ENCODE data around the gene LOXL3. TPM values are rescaled to one million over a fixed set of nuclear protein-coding genes. Genes with fewer than 3 reads are reported as not detected.
A peak's percentile ranks its signal among the peaks of the same experiment; 100 is the strongest.

The LOXL3 gene
- total and polyA plus RNA-seq, 2 donors (not counting 1 experiment from before 2014, with no cell fraction given): 0.97 to 1.2 TPM

GRCh38 chr2:74585406-74586185 is 31.9 kb upstream of the LOXL3 start:
- Mint-ChIP-seq H3K9me3 (ENCODE audit: insufficient read depth) (no peaks in the 10 kb centered on the region), H3K27me3 (peaks cover 10% of the 10 kb centered on the region), H3K27ac (peak overlapping the region; percentile 39), H3K4me1 (peaks cover 9% of the 10 kb centered on the region), H3K4me3 (peak overlapping the region; percentile 63)
- Histone ChIP-seq H3K4me3 (ENCODE audit: control extremely low read depth in 1 of 5, extremely low read depth in 1 of 5, insufficient read depth in 1 of 5, low read depth in 2 of 5, low read length in 4 of 5) (no peak overlapping the region), H3K9me3 (ENCODE audit: control extremely low read depth in 1 of 3, control insufficient read depth in 2 of 3, insufficient read depth in 1 of 3, low read length in 2 of 3) (no peaks in the 10 kb centered on the region), H3K27ac (ENCODE audit: low read length in 2 of 2) (no peak overlapping the region), H3K27me3 (replicated peaks in 1 of 4; ENCODE audit: control extremely low read depth in 1 of 4, control insufficient read depth in 3 of 4, insufficient read depth in 4 of 4, low read length in 3 of 4) (peaks cover 0 to 4% (median 2%) of the 10 kb centered on the region in 4 experiments), H4K20me1 (ENCODE audit: control insufficient read depth, insufficient read depth, low read length, poor library complexity, severe bottlenecking) (no peaks in the 10 kb centered on the region), H3K36me3 (replicated peaks in 1 of 2; ENCODE audit: control extremely low read depth in 1 of 2, control insufficient read depth in 1 of 2, extremely low read depth in 1 of 2, insufficient read depth in 2 of 2, low read length in 1 of 2) (no peaks in the 10 kb centered on the region), H2AFZ (ENCODE audit: insufficient read depth, low read depth, low read length, poor library complexity, severe bottlenecking) (peak overlapping the region; percentile 46), H3K79me2 (ENCODE audit: control insufficient read depth, insufficient read depth, low read length) (no peaks in the 10 kb centered on the region), H3K4me2 (replicated peaks; ENCODE audit: low read depth, low read length, poor library complexity, severe bottlenecking) (peak overlapping the region; percentile 15), H3K4me1 (ENCODE audit: control insufficient read depth in 2 of 2, insufficient read depth in 2 of 2, low read length in 2 of 2) (peaks cover 0 to 6% of the 10 kb centered on the region in 2 donors), H3K9ac (ENCODE audit: low read length) (no peak overlapping the region)
- ATAC-seq (ENCODE audit: low read depth) (no peak), DNase-seq (peak; percentile 27)
- WGBS (ENCODE audit: insufficient coverage): 60% methylated on average over 1 of the region's 4 CpGs
- POLR2A ChIA-PET: interaction anchor here (0.9 to 1.3 kb wide), 2 partner anchors 82 to 103 kb away, joined by 3 to 6 read pairs; partner anchors contain the start of genes CCDC142 and TTC31
- intact Hi-C loops (cut with micrococcal nuclease): loop anchor here (2.0 to 5.0 kb wide), 2 partner anchors 55 to 193 kb away; no protein-coding TSS in a partner anchor
- CTCF ChIA-PET: interaction anchor here (0.8 to 9.3 kb wide), 21 partner anchors 11 to 757 kb away, joined by 3 to 149 read pairs (median 4); partner anchors contain the start of genes AUP1, CCDC142, DQX1 and HTRA2
- TF ChIP-seq, protein P1, sequence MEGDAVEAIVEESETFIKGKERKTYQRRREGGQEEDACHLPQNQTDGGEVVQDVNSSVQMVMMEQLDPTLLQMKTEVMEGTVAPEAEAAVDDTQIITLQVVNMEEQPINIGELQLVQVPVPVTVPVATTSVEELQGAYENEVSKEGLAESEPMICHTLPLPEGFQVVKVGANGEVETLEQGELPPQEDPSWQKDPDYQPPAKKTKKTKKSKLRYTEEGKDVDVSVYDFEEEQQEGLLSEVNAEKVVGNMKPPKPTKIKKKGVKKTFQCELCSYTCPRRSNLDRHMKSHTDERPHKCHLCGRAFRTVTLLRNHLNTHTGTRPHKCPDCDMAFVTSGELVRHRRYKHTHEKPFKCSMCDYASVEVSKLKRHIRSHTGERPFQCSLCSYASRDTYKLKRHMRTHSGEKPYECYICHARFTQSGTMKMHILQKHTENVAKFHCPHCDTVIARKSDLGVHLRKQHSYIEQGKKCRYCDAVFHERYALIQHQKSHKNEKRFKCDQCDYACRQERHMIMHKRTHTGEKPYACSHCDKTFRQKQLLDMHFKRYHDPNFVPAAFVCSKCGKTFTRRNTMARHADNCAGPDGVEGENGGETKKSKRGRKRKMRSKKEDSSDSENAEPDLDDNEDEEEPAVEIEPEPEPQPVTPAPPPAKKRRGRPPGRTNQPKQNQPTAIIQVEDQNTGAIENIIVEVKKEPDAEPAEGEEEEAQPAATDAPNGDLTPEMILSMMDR (IDR thresholded peaks at IDR 0.05): no peak
- no peak for TF ChIP-seq EZH2 (IDR thresholded peaks at IDR 0.05; ENCODE audit: borderline replicate concordance, insufficient read depth, low read depth, low read length, poor library complexity, severe bottlenecking)
